ENCODE data around the gene RNF144A.

DNA sequence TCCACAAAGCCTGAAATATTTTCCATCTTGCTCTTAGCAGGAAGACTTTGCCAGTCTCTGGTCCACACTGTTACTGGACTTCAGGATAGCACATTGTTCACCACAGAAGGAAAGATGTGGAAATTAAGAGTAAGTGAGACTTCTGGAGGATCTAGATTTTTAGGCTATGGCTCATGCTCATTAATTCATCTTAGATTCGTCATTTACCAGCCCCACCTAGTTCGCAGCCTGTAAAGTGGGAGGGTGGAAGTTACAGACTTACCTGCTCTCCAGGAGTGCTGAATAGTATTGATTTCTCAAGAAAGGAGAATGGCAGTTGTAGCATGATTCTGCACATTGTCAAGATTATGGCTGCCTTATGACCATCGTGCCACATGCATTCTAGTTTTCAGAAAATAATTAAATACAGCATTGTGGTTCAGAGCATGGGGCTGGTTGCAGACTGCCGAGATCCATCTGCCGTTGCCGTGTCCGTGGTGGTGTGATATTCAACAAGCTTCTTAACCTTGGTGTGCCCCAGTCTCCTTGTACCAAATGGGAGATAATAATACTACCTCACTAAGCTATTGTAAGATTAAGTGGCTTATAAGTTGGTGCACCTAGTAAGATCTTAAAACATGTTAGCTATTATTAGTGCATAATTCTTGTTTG is 56.8 kb downstream of the RNF144A start:
- TF ChIP-seq CTCF (IDR thresholded peaks at IDR 0.05) = no peak
- no peak for TF ChIP-seq POLR2AphosphoS5 (IDR thresholded peaks at IDR 0.05)

All from stomach (tissue), 4 donors.